ENCODE data around the gene AQP12B.
"Not testable (repeated sequence)": the region's sequence is repeated elsewhere in the genome, so short reads cannot be mapped to it uniquely, and the experiment has no call there.

The AQP12B gene

GRCh38 chr2:240701091-240701735 is 18.5 kb upstream of the AQP12B start:
- DNase-seq (ENCODE audit: low read depth): no peak

- DNase-seq (ENCODE audit: low read depth): not testable (repeated sequence)
Measured at GRCh38 chr2:240700616-240701015, 17.9 kb upstream of the AQP12B start.

DNA sequence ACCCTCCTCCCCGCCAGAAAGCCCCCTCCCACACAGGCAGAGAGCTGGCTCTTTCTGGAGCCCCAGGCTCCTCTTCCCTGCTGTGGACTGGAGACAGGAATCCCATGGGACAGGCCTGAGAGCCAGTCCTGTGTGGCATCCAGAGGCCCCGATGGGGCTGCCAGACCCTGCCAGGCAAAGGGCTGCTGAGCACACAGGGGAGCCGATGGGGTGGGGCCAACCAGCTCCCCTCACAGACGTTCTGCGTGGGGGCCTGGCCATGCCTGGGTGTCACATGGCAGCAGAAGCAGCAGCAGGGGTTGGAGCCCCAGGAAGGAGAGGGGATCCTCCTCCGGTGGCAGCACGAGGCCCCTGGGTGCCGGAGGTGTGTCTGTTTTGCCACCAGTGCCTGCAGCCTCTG is 17.1 kb upstream of the AQP12B start:
- not testable (repeated sequence) for DNase-seq (ENCODE audit: low read depth)

GRCh38 chr2:240698852-240699561 is 16.3 kb upstream of the AQP12B start:
- DNase-seq (ENCODE audit: low read depth): not testable (repeated sequence)

GRCh38 chr2:240696469-240696868 is 13.8 kb upstream of the AQP12B start:
- DNase-seq (ENCODE audit: low read depth): not testable (repeated sequence)

DNA sequence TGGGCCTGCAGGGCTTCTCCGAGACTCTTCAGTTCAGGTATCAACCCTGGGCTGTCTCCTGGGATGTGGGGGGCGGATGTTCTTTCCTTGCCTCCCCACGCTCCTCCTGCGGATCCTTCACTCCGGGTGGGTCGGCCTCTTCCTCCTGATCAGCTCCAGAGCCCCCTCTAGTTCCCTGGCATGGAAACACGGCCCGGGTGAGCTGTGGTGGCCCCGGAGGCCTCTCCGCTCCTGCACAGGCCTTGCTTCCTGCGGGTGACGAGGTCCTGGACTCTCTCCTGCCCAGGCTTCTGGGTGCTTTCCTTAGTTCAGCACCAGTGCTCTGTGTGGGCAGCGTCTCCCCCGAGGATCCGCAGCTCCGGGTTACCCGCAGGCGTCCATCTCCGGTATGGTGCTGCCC is 12.9 kb upstream of the AQP12B start:
- DNase-seq (ENCODE audit: low read depth): not testable (repeated sequence)

DNA sequence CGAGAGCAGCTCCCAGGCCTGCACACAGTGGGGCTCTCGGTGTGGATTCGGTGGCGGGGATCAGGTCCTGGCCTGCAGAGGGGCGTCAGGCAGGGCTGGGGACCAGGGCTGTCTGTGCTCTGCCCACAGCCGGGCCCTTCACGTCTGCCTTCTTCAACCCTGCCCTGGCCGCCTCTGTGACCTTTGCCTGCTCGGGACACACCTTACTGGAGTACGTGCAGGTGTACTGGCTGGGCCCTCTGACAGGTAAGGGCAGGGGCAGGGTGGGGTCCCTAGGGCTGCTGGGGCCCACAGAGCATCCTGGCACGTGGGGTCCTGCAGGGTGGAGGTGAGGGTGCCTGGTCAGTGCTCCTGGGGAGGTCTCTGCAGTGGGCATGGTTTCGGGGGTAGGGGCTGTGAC is 11.6 kb upstream of the AQP12B start:
- DNase-seq (ENCODE audit: low read depth): not testable (repeated sequence)

GRCh38 chr2:240692583-240693561 is 10.2 kb upstream of the AQP12B start:
- DNase-seq (ENCODE audit: low read depth): not testable (repeated sequence)

GRCh38 chr2:240691631-240692420 is 9.1 kb upstream of the AQP12B start, which contains the start of gene AQP12A:
AQP12A (plus strand) TSS chr2:240691866; CDS start chr2:240691914, 48 bp downstream.
- DNase-seq (ENCODE audit: low read depth): not testable (repeated sequence)

DNA sequence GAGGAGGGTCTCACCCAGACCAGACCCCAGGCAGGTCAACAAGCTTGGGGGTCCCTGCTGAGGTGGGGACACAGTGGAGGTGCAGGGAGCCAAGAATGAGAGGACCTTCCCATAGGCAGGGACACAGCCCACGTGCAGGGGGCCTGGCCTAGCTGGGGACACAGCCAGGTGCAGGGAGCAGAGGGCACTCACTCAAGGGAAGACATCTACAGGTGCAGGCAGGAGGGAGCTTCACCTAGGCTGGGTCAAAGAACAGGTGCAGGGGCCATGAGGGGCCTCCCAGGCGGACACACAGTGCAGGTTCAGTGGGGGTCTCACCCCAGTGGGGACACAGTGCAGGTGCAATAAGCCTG is 8.4 kb upstream of the AQP12B start:
- not testable (repeated sequence) for DNase-seq (ENCODE audit: low read depth)

DNA sequence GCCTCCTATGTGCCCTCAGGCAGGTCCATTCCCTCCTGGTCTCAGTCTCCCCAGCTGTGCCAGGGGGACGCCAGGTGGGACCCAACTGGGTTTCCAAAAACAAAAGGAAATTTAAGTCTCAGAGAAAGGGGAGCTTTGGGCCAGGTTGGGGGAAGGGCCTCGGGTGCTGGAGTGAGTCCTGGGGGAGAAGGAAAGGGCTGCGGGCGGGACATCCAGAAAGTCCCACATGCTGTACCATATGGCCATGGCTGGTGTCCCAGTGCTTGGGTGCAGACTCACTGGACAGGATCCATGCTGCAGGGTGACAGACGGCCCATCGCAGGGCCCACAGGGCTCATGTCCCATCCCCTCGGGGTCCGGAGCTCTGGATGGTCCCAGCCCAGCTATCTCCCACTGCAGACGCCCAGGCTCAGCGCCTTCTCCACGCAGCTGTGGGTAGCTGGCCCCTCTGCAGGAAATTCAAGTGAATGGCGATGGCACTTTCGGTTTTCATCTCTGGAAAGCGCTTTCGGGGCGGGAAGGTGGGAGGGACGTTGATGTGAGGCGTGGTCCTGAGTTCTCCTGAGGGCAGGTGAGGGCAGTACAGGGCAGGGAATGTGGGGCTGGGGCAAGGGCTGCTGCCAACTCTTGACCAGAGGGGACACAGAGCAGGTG is 7.9 kb upstream of the AQP12B start:
- DNase-seq (ENCODE audit: low read depth): not testable (repeated sequence)

DNA sequence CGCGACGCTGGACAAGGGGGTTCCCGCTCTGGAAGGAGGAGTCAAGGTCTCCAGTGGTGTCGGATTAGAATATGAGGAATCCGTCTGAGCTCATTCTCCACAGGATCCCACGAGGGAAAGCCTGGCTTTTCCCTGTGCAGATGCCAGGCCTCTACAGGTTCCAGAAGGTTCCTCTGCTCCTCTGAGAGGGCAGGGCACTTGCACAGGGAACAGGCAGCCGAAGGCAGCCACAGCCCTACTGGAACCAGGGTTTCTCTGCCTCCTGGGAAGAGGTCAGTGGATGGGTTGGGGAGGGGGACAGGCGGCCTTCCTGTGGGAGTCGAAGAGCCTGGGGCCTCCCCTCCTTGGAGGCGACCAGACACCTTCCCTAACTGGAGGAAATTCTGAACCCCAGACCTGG is 7.3 kb upstream of the AQP12B start:
- DNase-seq (ENCODE audit: low read depth): no peak

- no peak for DNase-seq (ENCODE audit: low read depth)
Measured at GRCh38 chr2:240688553-240688919, 5.9 kb upstream of the AQP12B start.

DNA sequence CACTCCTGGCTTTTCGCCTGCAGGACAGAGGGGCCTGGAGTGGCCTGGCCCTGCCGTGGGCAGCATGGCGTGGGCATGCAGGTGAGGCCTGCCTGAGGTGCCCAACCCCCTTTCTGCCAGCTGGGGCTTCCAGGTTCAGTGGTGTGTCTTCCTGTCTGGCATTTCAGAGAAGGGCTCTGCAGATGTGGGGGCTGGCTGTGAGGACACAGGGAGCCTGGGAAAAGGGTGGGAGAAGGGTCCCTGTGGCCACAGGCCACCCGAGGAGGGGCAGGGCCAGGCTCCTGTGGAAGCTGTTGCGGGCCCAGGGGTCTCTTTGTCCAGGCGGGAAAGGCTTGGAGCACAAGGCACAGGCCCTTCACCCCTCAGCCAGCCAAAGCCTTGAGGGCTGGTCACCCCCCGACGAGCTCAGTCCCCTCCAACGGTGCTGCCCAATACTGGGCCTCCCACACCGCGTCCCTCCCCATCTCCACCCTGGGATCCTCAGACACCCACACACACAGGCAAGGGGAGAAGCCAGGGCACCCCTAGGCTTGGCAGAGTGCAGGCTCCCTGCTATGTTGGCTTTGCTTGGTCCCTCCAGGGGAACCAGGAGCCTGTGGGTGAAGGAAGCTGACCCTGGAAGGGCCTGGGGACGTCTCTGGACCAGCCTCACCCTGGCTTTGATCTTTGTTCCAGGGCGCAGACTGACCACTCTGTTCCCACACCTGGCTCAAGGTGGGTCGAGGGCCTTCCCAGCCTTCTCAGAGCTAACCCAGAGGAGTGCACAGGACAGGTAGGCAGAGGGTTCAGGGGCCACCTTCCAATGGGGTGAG is 5.3 kb upstream of the AQP12B start:
- DNase-seq (ENCODE audit: low read depth): no peak

GRCh38 chr2:240687045-240687740 is 4.5 kb upstream of the AQP12B start:
- no peak for DNase-seq (ENCODE audit: low read depth)

GRCh38 chr2:240686460-240686859 is 3.8 kb upstream of the AQP12B start:
- no peak for DNase-seq (ENCODE audit: low read depth)

GRCh38 chr2:240685771-240686371 is 3.2 kb upstream of the AQP12B start:
- DNase-seq (ENCODE audit: low read depth): no peak

GRCh38 chr2:240683980-240684728 is 1.5 kb upstream of the AQP12B start:
- not testable (repeated sequence) for DNase-seq (ENCODE audit: low read depth)
